ENCODE results near the gene NMUR1.

The NMUR1 gene

DNA sequence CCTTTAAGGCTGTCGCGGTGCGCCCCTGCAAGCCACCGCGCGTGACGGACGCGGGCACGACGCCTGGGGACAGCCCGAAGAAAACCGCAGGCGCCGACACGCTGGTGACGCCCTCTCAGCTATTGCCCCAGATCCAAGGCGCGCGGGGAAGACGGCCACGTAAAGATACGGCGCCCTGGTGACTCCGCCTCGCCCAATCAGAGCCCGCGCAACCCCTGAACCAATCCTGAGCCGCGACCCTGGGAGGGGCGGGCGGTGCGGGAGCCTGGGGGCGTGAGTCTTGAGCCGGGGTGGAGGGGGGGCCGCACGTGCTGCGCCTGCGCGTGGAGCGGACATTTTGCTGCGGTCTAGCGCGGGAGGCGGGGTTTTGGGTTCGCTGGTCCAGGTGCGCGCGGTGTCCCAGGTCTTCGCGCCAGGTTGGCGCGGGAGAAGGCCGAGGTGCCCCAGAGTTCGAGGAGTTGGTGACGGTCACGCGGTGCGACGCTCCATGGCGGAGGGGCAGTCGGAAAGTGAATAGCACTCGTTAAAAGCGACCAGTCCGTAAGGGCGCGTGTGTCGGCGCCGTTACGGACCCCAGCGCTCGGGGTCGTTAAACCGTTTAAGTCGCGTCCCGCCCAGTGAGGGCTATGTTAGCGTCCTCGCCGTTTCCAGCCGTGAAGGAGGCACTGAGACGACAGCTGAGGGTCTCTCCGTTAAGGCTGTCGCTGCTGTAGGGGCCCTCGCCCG, 15.9 kb downstream of the NMUR1 start:
- Histone ChIP-seq H3K4me1 (ENCODE audit: insufficient read depth, low read length, severe bottlenecking) (peaks cover 25% of the 10 kb centered on the region), H3K36me3 (ENCODE audit: insufficient read depth, low read length) (no peaks in the 10 kb centered on the region), H2AFZ (ENCODE audit: low read length) (no peak overlapping the region; the same call in 1 of the 2 replicates), H3K9ac (ENCODE audit: low read length) (peak overlapping the region; percentile 87), H3K4me3 (ENCODE audit: low read depth, low read length, poor library complexity, severe bottlenecking) (peak overlapping the region; percentile 69), H3K9me3 (ENCODE audit: low read length) (no peaks in the 10 kb centered on the region), H4K20me1 (ENCODE audit: insufficient read depth, low read length) (no peaks in the 10 kb centered on the region), H3F3A (ENCODE audit: insufficient read depth, low read length) (no peaks in the 10 kb centered on the region), H3K79me2 (ENCODE audit: insufficient read depth, low read length) (no peaks in the 10 kb centered on the region), H3K9me2 (ENCODE audit: low read depth, low read length) (no peaks in the 10 kb centered on the region), H3K27ac (ENCODE audit: low read depth, low read length, poor library complexity, severe bottlenecking) (peak overlapping the region; percentile 67), H3K4me2 (ENCODE audit: low read length) (peak overlapping the region; percentile 91), H3K27me3 (ENCODE audit: insufficient read depth, low read length) (no peaks in the 10 kb centered on the region)
- TF ChIP-seq EZH2 (IDR thresholded peaks at IDR 0.05; ENCODE audit: borderline replicate concordance, low read length) (no peak), CTCF (IDR thresholded peaks at IDR 0.05; ENCODE audit: low read length) (no peak)

DNA sequence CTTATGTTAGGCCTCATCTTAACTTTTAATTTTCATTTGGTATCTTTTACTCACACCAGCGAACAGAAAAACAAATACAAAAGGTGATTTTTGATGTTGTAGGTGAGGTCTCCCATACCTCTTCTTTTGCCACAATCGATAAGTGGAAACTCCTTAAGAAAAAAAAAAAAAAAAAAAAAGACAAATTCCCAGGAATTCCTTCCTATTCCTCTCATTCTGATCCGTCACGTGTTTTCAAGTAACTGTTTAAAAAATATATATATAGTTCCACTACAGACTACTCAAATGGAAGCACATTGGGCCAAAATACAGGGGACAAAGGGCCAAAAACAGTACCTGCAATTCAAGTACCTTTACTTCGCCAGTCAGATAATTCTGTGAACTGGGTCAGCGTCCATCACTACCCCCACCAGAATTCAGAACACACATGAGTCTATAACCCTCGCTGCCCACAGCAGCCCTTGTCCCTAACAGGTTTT, 16.5 kb downstream of the NMUR1 start:
- peak overlapping the region; percentile 22; the same call in 1 of the 2 replicates for H2AFZ ChIP-seq (ENCODE audit: low read length)
- peak overlapping the region; percentile 50 for H3K27ac ChIP-seq (ENCODE audit: low read depth, low read length, poor library complexity, severe bottlenecking)
- TF ChIP-seq EZH2 (IDR thresholded peaks at IDR 0.05; ENCODE audit: borderline replicate concordance, low read length) (no peak), CTCF (IDR thresholded peaks at IDR 0.05; ENCODE audit: low read length) (no peak)
- H3K4me1 ChIP-seq (ENCODE audit: insufficient read depth, low read length, severe bottlenecking), result peaks cover 25% of the 10 kb centered on the region
- no peaks in the 10 kb centered on the region for H3K27me3 ChIP-seq (ENCODE audit: insufficient read depth, low read length)
- no peaks in the 10 kb centered on the region for H4K20me1 ChIP-seq (ENCODE audit: insufficient read depth, low read length)
- no peaks in the 10 kb centered on the region for H3K79me2 ChIP-seq (ENCODE audit: insufficient read depth, low read length)
- H3K9me3 ChIP-seq (ENCODE audit: low read length), result no peaks in the 10 kb centered on the region
- H3K4me2 ChIP-seq (ENCODE audit: low read length), result peak overlapping the region; percentile 83
- no peaks in the 10 kb centered on the region for H3K36me3 ChIP-seq (ENCODE audit: insufficient read depth, low read length)
- H3F3A ChIP-seq (ENCODE audit: insufficient read depth, low read length), result no peaks in the 10 kb centered on the region
- peak overlapping the region; percentile 78 for H3K9ac ChIP-seq (ENCODE audit: low read length)
- no peaks in the 10 kb centered on the region for H3K9me2 ChIP-seq (ENCODE audit: low read depth, low read length)
- H3K4me3 ChIP-seq (ENCODE audit: low read depth, low read length, poor library complexity, severe bottlenecking), result peak overlapping the region; percentile 69

GRCh38 chr2:231512222-231512621, 18.0 kb downstream of the NMUR1 start:
- no peak for TF ChIP-seq CTCF (IDR thresholded peaks at IDR 0.05; ENCODE audit: low read length)
- TF ChIP-seq EZH2 (IDR thresholded peaks at IDR 0.05; ENCODE audit: borderline replicate concordance, low read length), result no peak
- Histone ChIP-seq H3K4me2 (ENCODE audit: low read length) (no peak overlapping the region), H3K36me3 (ENCODE audit: insufficient read depth, low read length) (no peaks in the 10 kb centered on the region), H3K4me1 (ENCODE audit: insufficient read depth, low read length, severe bottlenecking) (peaks cover 25% of the 10 kb centered on the region), H3K4me3 (ENCODE audit: low read depth, low read length, poor library complexity, severe bottlenecking) (no peak overlapping the region), H2AFZ (ENCODE audit: low read length) (no peak overlapping the region), H3F3A (ENCODE audit: insufficient read depth, low read length) (no peaks in the 10 kb centered on the region), H3K9me3 (ENCODE audit: low read length) (no peaks in the 10 kb centered on the region), H3K9ac (ENCODE audit: low read length) (no peak overlapping the region), H3K27ac (ENCODE audit: low read depth, low read length, poor library complexity, severe bottlenecking) (no peak overlapping the region), H4K20me1 (ENCODE audit: insufficient read depth, low read length) (no peaks in the 10 kb centered on the region), H3K27me3 (ENCODE audit: insufficient read depth, low read length) (no peaks in the 10 kb centered on the region), H3K79me2 (ENCODE audit: insufficient read depth, low read length) (no peaks in the 10 kb centered on the region), H3K9me2 (ENCODE audit: low read depth, low read length) (no peaks in the 10 kb centered on the region)

Data from OCI-LY1 (cell line).